Measurements from ENCODE around the gene EP400. TPM values are rescaled to one million over a fixed set of nuclear protein-coding genes. Genes with fewer than 3 reads are reported as not detected.

EP400 gene
- total and polyA plus RNA-seq, 4 donors, result 14.4 to 50.6 (median 30.8) TPM

DNA sequence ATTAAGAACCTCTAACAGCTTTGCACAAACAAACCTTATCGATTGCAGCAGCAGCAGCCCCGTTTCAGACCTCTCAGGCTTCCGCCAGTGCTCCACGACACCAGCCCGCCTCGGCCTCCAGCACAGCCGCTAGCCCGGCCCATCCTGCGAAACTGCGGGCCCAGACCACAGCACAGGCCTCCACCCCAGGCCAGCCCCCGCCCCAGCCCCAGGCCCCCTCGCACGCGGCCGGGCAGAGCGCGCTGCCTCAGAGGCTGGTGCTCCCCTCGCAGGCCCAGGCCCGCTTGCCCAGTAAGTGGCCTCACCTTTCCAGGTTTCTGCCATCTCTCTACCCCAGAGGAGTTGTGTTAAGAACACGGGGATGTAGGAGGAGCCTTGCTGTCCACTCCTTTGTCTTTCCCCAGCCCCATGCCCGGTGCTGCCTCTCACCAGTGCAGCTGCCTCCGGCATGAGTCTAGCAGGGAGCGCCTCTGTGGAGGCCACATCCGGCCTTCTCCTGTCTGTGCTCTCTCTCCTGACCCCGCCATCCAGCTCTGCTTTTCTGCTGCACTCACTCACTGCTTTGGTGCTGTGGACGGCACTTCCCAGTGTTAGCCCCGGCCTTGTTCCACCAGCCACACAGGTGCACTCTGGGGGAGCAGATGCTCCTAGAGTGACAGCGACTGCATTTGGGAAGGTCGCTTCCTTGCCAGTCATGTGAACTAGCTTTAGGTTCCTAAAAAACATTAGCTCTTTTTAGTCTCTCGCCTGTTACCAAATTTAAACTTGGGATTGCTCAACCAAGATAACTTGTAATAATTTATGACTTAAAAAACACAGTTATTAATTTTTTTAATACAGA is 71.5 kb downstream of the EP400 start:
- H3K9me3 ChIP-seq (ENCODE audit: control insufficient read depth, insufficient read depth, low read length), result no peaks in the 10 kb centered on the region
- H3K4me1 ChIP-seq (ENCODE audit: control insufficient read depth, insufficient read depth, low read length), result no peaks in the 10 kb centered on the region
- no peak for DNase-seq (ENCODE audit: low read depth in 4 of 6, low spot score in 6 of 6)
- peaks cover 77% of the 10 kb centered on the region for H3K36me3 ChIP-seq (ENCODE audit: control insufficient read depth, insufficient read depth, low read length)
- H3K4me3 ChIP-seq (ENCODE audit: low read depth, low read length), result no peak overlapping the region
- WGBS (ENCODE audit: insufficient coverage), result 92% methylated on average over 19 of the region's 30 CpGs
- H3K27me3 ChIP-seq (ENCODE audit: control insufficient read depth, insufficient read depth, low read length), result no peaks in the 10 kb centered on the region
- H3K27ac ChIP-seq (ENCODE audit: low read depth, low read length), result no peak overlapping the region

- H3K36me3 ChIP-seq (ENCODE audit: control insufficient read depth, insufficient read depth, low read length), result peaks cover 77% of the 10 kb centered on the region
- H3K27me3 ChIP-seq (ENCODE audit: control insufficient read depth, insufficient read depth, low read length), result no peaks in the 10 kb centered on the region
- DNase-seq (ENCODE audit: low read depth in 4 of 6, low spot score in 6 of 6), result no peak
- H3K4me1 ChIP-seq (ENCODE audit: control insufficient read depth, insufficient read depth, low read length), result no peaks in the 10 kb centered on the region
- H3K27ac ChIP-seq (ENCODE audit: low read depth, low read length), result no peak overlapping the region
- H3K9me3 ChIP-seq (ENCODE audit: control insufficient read depth, insufficient read depth, low read length), result no peaks in the 10 kb centered on the region
- WGBS (ENCODE audit: insufficient coverage), result no CpG with 5 or more reads among the region's 2 CpGs
- H3K4me3 ChIP-seq (ENCODE audit: low read depth, low read length), result no peak overlapping the region
Measured at GRCh38 chr12:132021965-132022364, 72.2 kb downstream of the EP400 start.

- Histone ChIP-seq H3K27ac (ENCODE audit: low read depth, low read length) (no peak overlapping the region), H3K4me1 (ENCODE audit: control insufficient read depth, insufficient read depth, low read length) (no peaks in the 10 kb centered on the region), H3K27me3 (ENCODE audit: control insufficient read depth, insufficient read depth, low read length) (no peaks in the 10 kb centered on the region), H3K9me3 (ENCODE audit: control insufficient read depth, insufficient read depth, low read length) (no peaks in the 10 kb centered on the region), H3K36me3 (ENCODE audit: control insufficient read depth, insufficient read depth, low read length) (peaks cover 75% of the 10 kb centered on the region), H3K4me3 (ENCODE audit: low read depth, low read length) (no peak overlapping the region)
- DNase-seq (ENCODE audit: low read depth in 4 of 6, low spot score in 6 of 6), result no peak
- WGBS (ENCODE audit: insufficient coverage), result 78% methylated on average over 7 of the region's 11 CpGs
Measured at GRCh38 chr12:132023658-132024057, 73.9 kb downstream of the EP400 start.

DNA sequence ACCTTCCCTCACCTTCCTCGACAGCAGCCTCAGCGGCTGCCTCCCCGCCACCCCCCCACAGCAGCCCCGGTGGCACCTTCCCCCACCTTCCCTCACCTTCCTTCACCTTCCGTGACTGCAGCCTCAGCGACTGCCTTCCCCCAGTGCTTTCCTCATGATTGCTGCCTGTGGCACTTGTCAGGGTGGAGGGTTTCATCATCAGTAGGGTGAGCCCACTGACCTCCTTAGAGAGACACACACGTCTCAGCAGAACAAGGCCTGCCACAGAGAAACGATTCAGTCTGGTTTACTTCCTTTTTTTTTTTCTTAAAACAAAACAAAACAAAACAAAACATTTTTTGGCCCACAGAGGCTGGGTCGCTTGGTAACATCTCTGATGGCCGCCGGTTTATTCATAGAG is 75.0 kb downstream of the EP400 start:
- no peaks in the 10 kb centered on the region for H3K27me3 ChIP-seq (ENCODE audit: control insufficient read depth, insufficient read depth, low read length)
- H3K4me3 ChIP-seq (ENCODE audit: low read depth, low read length), result no peak overlapping the region
- H3K27ac ChIP-seq (ENCODE audit: low read depth, low read length), result no peak overlapping the region
- H3K4me1 ChIP-seq (ENCODE audit: control insufficient read depth, insufficient read depth, low read length), result no peaks in the 10 kb centered on the region
- WGBS (ENCODE audit: insufficient coverage), result 83% methylated on average over 10 of the region's 11 CpGs
- DNase-seq (ENCODE audit: low read depth in 4 of 6, low spot score in 6 of 6), result no peak
- H3K36me3 ChIP-seq (ENCODE audit: control insufficient read depth, insufficient read depth, low read length), result peaks cover 76% of the 10 kb centered on the region
- H3K9me3 ChIP-seq (ENCODE audit: control insufficient read depth, insufficient read depth, low read length), result no peaks in the 10 kb centered on the region

DNA sequence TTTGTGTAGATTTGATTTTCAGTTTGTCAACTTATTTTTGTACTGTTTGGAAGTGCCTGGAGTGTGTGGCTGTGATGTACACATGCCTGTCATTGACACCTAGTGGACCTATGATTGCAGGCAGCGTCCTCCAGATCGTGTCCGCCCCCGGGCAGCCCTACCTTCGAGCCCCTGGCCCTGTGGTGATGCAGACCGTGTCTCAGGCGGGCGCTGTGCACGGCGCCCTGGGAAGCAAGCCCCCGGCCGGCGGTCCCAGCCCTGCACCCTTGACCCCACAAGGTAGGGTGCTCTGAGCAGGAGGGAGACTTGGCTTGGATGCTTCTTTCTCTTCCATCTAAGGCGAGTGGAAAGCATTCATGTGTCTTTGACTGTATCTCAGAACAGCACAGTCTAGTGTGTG is 75.8 kb downstream of the EP400 start:
- Histone ChIP-seq H3K4me3 (ENCODE audit: low read depth, low read length) (no peak overlapping the region), H3K27ac (ENCODE audit: low read depth, low read length) (no peak overlapping the region), H3K9me3 (ENCODE audit: control insufficient read depth, insufficient read depth, low read length) (no peaks in the 10 kb centered on the region), H3K4me1 (ENCODE audit: control insufficient read depth, insufficient read depth, low read length) (no peaks in the 10 kb centered on the region), H3K27me3 (ENCODE audit: control insufficient read depth, insufficient read depth, low read length) (no peaks in the 10 kb centered on the region), H3K36me3 (ENCODE audit: control insufficient read depth, insufficient read depth, low read length) (peaks cover 72% of the 10 kb centered on the region)
- WGBS (ENCODE audit: insufficient coverage), result 94% methylated on average over 14 of the region's 14 CpGs
- no peak for DNase-seq (ENCODE audit: low read depth in 4 of 6, low spot score in 6 of 6)

DNA sequence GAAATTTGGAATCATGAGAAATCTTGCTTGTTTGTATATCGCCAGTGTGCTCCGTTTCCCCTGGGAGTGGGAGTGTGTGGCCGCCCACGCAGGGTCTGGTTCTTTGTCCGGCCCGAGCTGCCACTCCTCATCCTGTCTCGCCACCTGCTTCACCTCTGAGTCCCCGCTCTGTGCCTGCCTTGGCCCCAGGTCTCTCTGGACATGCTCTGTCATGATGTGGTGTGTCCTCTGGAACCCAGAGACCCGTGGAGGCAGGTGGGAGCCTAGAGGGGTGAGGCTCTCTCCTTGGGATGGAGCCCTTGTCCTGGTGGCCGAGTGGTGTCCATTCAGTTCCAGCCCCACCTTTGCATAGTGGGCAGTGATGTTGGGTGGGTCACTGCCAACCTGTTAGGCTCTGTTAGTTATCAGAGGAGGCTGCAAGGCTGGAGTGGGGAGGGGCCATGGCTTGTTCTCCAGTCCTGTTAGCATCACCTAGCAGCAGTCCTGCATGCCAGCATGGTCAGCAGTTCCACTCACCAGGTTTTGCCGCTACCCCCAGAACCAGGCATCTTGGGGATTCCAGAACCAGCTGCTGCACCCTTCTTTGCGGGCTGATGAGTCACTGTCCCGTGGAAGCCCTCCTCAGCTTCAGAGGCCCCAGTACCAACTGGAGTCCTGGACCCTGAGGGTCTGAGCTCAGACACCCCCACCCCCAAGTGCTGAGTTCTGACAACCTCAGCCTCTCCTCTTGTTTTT is 76.5 kb downstream of the EP400 start:
- H3K9me3 ChIP-seq (ENCODE audit: control insufficient read depth, insufficient read depth, low read length), result no peaks in the 10 kb centered on the region
- WGBS (ENCODE audit: insufficient coverage), result 92% methylated on average over 11 of the region's 13 CpGs
- DNase-seq (ENCODE audit: low read depth in 4 of 6, low spot score in 6 of 6), result no peak
- H3K27me3 ChIP-seq (ENCODE audit: control insufficient read depth, insufficient read depth, low read length), result no peaks in the 10 kb centered on the region
- no peaks in the 10 kb centered on the region for H3K4me1 ChIP-seq (ENCODE audit: control insufficient read depth, insufficient read depth, low read length)
- peaks cover 74% of the 10 kb centered on the region for H3K36me3 ChIP-seq (ENCODE audit: control insufficient read depth, insufficient read depth, low read length)
- H3K27ac ChIP-seq (ENCODE audit: low read depth, low read length), result no peak overlapping the region
- no peak overlapping the region for H3K4me3 ChIP-seq (ENCODE audit: low read depth, low read length)

DNA sequence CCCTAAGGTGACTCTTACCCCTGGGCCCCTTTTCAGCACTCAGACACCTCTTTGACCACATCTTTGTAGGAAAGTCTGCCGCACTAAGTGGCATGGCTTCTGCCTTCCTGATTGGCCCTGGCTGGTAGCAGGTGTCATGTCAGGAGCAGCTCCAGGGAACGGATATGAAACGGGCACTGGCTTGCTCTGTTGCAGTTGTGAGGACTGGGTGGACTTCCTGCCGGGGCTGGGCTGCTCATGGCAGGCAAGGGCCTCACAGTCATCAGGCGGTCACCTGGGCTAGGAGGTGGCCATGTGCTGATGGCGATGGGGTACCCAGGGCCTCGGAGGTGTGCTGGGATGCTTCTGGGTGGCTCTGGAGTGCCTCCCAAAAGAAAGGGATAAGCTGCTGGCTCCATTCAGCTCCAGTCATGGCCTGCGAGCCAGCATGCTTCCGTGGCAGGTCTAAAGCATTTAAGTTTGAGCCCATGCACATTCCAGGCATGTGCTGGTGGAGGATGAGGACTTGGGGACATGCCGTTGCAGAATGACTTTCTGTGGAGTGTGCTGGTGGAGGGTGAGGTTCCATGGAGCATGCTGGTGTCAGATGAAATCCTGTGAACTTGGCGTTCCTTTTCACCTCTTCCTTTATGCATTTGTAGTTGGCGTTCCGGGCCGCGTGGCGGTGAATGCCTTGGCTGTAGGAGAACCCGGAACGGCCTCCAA is 77.2 kb downstream of the EP400 start:
- WGBS (ENCODE audit: insufficient coverage), result 93% methylated on average over 11 of the region's 18 CpGs

GRCh38 chr12:132027636-132028035 is 77.9 kb downstream of the EP400 start:
- Histone ChIP-seq H3K27me3 (ENCODE audit: control insufficient read depth, insufficient read depth, low read length) (no peaks in the 10 kb centered on the region), H3K27ac (ENCODE audit: low read depth, low read length) (no peak overlapping the region), H3K36me3 (ENCODE audit: control insufficient read depth, insufficient read depth, low read length) (peaks cover 84% of the 10 kb centered on the region), H3K9me3 (ENCODE audit: control insufficient read depth, insufficient read depth, low read length) (no peaks in the 10 kb centered on the region), H3K4me1 (ENCODE audit: control insufficient read depth, insufficient read depth, low read length) (no peaks in the 10 kb centered on the region), H3K4me3 (ENCODE audit: low read depth, low read length) (no peak overlapping the region)
- no peak for DNase-seq (ENCODE audit: low read depth in 4 of 6, low spot score in 6 of 6)
- 100% methylated on average over 1 of the region's 6 CpGs for WGBS (ENCODE audit: insufficient coverage)

More for the DNA sequence above, 77.2 kb downstream of the EP400 start:
- no peak overlapping the region for H3K4me3 ChIP-seq (ENCODE audit: low read depth, low read length)
- no peaks in the 10 kb centered on the region for H3K9me3 ChIP-seq (ENCODE audit: control insufficient read depth, insufficient read depth, low read length)
- H3K27ac ChIP-seq (ENCODE audit: low read depth, low read length), result no peak overlapping the region
- no peaks in the 10 kb centered on the region for H3K27me3 ChIP-seq (ENCODE audit: control insufficient read depth, insufficient read depth, low read length)
- H3K36me3 ChIP-seq (ENCODE audit: control insufficient read depth, insufficient read depth, low read length), result peaks cover 78% of the 10 kb centered on the region
- H3K4me1 ChIP-seq (ENCODE audit: control insufficient read depth, insufficient read depth, low read length), result no peaks in the 10 kb centered on the region
- no peak for DNase-seq (ENCODE audit: low read depth in 4 of 6, low spot score in 6 of 6)

DNA sequence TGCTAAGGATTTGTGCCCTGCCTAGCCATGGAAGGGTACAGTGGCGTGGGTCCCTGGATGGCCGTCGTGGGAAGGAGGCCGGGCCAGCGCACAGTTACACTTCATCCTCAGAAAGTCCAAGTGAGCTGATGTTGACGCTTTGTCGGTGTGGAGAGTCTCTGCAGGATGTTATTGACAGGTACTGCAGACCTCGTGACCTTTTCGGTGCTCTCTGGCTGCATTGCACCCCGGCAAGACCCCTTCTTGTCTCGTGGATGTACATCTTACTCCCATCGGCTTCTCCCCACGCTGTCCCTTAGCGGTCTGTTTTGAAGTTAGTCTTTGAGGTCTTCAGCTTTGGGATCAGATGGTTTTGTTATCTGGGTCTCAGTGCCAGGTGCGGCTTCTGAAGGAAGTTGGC is 78.4 kb downstream of the EP400 start:
- no peak for DNase-seq (ENCODE audit: low read depth in 4 of 6, low spot score in 6 of 6)
- Histone ChIP-seq H3K36me3 (ENCODE audit: control insufficient read depth, insufficient read depth, low read length) (peaks cover 89% of the 10 kb centered on the region), H3K27ac (ENCODE audit: low read depth, low read length) (no peak overlapping the region), H3K4me1 (ENCODE audit: control insufficient read depth, insufficient read depth, low read length) (no peaks in the 10 kb centered on the region), H3K9me3 (ENCODE audit: control insufficient read depth, insufficient read depth, low read length) (no peaks in the 10 kb centered on the region), H3K4me3 (ENCODE audit: low read depth, low read length) (no peak overlapping the region), H3K27me3 (ENCODE audit: control insufficient read depth, insufficient read depth, low read length) (no peaks in the 10 kb centered on the region)
- WGBS (ENCODE audit: insufficient coverage), result 98% methylated on average over 15 of the region's 15 CpGs
